ENCODE data around the gene DCST1.
A peak's percentile ranks its signal among the peaks of the same experiment; 100 is the strongest.

DCST1 gene

DNA sequence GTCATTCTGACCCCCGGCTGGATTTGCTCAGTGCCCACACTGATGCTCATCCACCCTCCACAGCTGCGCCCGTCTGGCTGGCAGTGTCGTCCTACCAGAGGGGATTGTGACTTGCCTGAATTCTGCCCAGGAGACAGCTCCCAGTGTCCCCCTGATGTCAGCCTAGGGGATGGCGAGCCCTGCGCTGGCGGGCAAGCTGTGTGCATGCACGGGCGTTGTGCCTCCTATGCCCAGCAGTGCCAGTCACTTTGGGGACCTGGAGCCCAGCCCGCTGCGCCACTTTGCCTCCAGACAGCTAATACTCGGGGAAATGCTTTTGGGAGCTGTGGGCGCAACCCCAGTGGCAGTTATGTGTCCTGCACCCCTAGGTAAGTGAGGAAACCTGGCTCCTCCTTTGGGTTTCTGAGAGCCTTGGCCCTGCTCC, 24.2 kb downstream of the DCST1 start:
- DNase-seq = no peak

DNA sequence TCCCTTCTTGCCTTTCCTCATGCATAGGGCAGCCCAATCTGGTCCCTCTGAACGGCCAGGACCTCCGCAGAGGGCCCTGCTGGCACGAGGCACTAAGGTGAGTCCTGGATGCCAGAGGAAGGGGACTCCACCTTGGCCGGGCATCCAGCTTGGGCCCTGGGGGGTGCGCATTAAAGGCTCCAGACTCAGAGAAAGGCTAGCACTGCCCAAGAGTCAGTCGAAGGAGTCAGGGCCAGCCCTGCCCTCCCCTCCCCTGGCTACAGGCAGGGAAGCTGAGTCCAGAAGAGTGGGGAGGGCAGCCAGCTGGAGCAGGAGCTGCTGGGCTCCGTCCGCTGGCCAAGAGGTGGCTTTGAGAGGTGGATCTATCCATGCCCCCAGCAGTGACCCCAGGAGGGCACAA, 27.1 kb downstream of the DCST1 start:
- no peak for DNase-seq

DNA sequence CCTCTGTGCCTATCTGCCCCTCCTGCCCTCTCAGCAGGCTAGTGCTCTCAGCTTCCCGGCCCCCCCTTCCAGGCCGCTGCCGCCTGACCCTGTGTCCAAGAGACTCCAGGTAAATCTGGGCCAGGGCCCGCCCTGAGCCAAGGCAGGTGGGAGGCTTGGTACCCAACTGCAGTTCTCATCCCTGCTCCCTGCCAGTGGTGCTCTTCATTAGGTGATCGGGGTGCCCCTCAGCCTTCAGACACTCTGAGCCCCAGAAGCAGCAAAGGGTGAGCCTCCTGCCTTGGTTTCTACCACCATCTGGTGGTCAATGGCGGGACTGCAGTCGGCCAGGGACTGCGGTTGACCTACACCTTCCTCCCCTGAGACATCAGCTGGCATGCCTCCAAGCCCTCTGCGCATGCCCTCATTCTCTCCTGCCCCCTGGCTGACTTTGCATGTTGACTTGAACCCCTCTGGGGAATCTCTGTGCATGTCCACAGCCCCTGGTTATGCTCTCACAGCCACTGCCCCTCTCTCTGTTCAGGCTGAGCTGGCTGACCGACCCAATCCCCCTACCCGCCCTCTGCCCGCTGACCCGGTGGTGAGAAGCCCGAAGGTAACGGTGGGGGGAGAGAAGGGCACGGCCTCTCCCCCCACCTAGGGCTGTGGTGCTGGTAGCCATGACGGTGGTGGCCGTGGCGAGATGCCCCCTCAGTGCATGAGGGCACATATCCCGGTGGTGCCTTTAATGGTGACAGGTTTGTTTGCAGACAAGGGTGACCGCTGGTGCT, 27.9 kb downstream of the DCST1 start:
- peak; percentile 95 for DNase-seq

GRCh38 chr1:155062151-155062686, 28.6 kb downstream of the DCST1 start:
- no peak for DNase-seq

DNA sequence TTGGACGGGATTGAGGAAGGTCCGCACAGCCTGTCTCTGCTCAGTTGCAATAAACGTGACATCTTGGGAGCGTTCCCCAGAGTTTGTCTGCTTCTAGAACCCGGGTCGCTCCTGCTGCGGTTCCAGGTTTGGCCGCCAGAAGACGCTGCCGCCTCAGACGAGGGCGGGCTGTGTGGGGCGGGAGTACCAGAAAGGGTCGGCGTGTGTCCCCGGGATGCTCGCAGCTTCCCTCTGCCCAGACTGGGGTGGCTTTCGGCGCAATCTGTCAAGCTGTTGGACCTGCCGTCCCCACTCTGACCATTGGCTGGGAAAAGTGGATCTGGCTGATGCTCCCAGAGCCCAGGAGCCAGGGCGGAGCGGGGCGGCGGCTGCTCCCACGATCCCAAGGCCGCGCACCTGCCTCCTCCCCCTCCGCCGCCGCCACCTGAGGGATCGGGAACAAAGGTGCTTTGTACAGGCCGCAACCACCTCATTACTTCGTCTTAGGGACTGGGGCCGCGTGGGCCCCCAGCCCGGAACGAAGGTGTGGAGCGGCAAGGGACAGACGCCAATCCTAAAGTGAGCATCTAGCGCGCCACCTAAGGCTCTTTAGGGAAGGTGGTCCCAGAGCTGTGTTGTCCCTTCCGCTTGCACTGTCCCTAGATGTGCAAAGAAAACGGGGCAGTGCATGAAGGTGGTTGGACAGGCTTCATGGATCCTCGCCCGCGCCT, 29.2 kb downstream of the DCST1 start:
- DNase-seq = peak; percentile 76

- peak; percentile 86 for DNase-seq
Observed at GRCh38 chr1:155063550-155064110, 30.0 kb downstream of the DCST1 start, which contains the start of gene EFNA4. TSS of gene EFNA4 (plus strand) at chr1:155063740. CDS start at chr1:155063824, 84 bp downstream.

- DNase-seq = no peak
Observed at GRCh38 chr1:155064111-155064831, 30.6 kb downstream of the DCST1 start.

GRCh38 chr1:155064832-155065429, 31.3 kb downstream of the DCST1 start:
- no peak for DNase-seq

GRCh38 chr1:155066777-155067176, 33.2 kb downstream of the DCST1 start:
- no peak for DNase-seq

- DNase-seq = no peak
Observed at GRCh38 chr1:155068599-155068998, 35.0 kb downstream of the DCST1 start.

GRCh38 chr1:155069551-155070157, 36.0 kb downstream of the DCST1 start:
- no peak for DNase-seq

GRCh38 chr1:155070158-155070621, 36.6 kb downstream of the DCST1 start:
- DNase-seq = no peak

- peak; percentile 77 for DNase-seq
Observed at GRCh38 chr1:155070721-155071569, 37.3 kb downstream of the DCST1 start.

DNA sequence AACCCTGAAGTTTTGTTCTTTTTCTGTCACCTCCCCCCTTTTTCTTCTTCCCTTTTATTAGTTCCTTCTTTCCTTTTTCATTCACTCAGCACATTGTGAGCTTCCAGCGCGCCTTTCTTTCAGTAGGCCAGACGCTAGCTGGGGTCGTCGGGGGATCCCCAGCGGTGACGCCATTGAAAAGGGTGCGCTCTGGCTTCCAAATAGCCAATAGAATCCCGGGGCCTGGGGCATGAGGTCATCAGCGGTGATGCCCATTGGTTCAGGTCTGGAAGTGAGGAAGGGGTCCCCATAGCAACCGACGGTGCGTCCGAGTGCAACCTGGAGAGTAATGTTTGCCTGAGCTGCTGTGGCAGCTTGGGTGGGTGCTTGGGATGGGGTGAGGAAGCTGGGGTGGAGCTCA, 38.1 kb downstream of the DCST1 start:
- no peak for DNase-seq

- no peak for DNase-seq
Observed at GRCh38 chr1:155072531-155073289, 39.1 kb downstream of the DCST1 start.

DNA sequence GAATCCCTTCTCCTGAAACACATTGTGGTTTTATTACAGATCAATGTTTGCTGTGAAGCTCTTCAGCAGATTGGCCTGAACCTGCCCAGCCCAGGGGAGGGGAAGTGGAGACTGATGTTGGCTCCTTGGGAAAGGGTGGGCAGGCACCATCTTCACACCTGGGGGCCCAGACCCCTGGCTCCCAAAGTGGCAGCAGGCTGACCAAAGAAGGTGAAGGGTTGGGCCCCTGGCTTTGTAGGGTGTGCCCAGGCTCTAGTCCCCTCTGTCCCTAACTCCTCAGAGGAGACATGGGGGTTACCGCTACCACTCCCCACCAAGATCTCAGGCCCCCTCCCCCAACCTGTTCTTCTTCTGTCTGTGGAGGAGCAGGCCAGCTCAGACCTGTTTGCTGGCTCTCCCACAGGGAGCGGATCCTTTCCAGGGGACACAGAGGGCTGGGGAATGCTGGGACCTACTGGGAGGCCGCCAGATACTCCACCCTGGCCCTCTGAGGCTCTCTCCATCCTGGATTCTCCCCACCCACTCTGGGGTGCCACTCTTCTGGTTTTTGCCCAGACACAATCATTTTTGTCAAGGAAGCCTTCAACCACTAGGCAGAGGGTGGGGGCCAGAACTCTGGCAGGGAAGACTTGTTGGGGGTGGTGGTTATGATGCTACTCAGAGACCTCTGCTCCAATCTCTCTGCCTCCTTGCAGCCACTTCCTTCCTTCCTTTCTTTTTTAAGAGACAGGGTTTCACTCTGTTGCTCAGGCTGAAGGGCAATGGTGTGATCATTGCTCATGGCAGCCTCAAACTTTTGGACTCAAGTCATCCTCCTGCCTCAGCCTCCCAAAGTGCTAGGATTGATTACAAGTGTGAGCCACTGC, 40.0 kb downstream of the DCST1 start:
- peak; percentile 23 for DNase-seq

GRCh38 chr1:155075535-155075934, 41.9 kb downstream of the DCST1 start:
- DNase-seq = no peak

GRCh38 chr1:155076371-155076770, 42.7 kb downstream of the DCST1 start:
- no peak for DNase-seq

GRCh38 chr1:155077346-155077745, 43.7 kb downstream of the DCST1 start:
- no peak for DNase-seq
